ENCODE results near the gene IL22RA1. TPM values are rescaled to one million over a fixed set of nuclear protein-coding genes. Genes with fewer than 3 reads are reported as not detected.
A peak's percentile ranks its signal among the peaks of the same experiment; 100 is the strongest.

Gene IL22RA1
- total RNA-seq, 1 experiment from 2014 or later = 1.2 TPM

DNA sequence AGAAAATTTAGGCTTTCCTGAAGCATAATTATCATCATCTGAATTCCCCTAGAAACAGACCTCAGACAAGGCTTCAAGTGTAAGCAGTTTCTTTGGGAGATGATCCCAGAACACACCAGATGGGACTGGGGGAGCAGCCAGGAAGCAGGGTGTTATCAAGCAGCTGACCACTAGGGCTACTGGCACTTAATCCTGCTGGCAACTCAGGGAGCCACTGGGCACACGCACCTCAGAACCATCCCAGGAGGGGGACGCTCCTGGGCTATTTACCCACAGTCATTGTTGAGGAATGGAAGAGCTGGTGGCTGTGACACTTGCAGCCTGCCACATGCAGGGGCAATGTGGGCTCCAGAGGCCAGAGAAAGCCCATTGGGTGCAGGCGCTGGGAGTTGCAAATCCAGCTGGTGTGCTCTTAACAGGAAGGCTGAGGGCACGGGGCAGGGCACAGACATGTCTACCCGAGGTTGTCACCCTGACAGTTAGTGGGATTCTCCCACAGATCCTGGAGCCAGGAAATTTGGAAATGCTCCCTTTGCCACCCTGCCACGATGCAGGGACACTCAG is 15.1 kb upstream of the IL22RA1 start:
- Histone ChIP-seq H3K9me3 (ENCODE audit: low read length) (no peaks in the 10 kb centered on the region), H3K9me2 (replicated peaks; ENCODE audit: low read length) (no peaks in the 10 kb centered on the region), H3K4me3 (ENCODE audit: low read length) (no peak overlapping the region), H3K27ac (ENCODE audit: low read length) (no peak overlapping the region), H3K36me3 (ENCODE audit: low read depth, low read length) (no peaks in the 10 kb centered on the region), H3K4me1 (ENCODE audit: insufficient read depth, low read length) (no peaks in the 10 kb centered on the region), H3F3A (ENCODE audit: low read length, unreplicated experiment) (no peaks in the 10 kb centered on the region), H3K9ac (ENCODE audit: low read length) (no peak overlapping the region), H3K27me3 (ENCODE audit: low read length) (no peaks in the 10 kb centered on the region), H3K79me2 (ENCODE audit: low read length) (no peaks in the 10 kb centered on the region), H2AFZ (ENCODE audit: low read length) (no peak overlapping the region), H4K20me1 (ENCODE audit: low read length) (no peaks in the 10 kb centered on the region), H3K4me2 (ENCODE audit: low read length) (no peak overlapping the region)
- intact Hi-C loops (cut with micrococcal nuclease) = no loop called here
- BruUV-seq (replicated peaks) = no TSS peak
- ChIA-PET CTCF (no interaction called here), POLR2A (ENCODE audit: unreplicated experiment) (no interaction called here)
- DNase-seq = peak; percentile 13
- TF ChIP-seq, protein P1, sequence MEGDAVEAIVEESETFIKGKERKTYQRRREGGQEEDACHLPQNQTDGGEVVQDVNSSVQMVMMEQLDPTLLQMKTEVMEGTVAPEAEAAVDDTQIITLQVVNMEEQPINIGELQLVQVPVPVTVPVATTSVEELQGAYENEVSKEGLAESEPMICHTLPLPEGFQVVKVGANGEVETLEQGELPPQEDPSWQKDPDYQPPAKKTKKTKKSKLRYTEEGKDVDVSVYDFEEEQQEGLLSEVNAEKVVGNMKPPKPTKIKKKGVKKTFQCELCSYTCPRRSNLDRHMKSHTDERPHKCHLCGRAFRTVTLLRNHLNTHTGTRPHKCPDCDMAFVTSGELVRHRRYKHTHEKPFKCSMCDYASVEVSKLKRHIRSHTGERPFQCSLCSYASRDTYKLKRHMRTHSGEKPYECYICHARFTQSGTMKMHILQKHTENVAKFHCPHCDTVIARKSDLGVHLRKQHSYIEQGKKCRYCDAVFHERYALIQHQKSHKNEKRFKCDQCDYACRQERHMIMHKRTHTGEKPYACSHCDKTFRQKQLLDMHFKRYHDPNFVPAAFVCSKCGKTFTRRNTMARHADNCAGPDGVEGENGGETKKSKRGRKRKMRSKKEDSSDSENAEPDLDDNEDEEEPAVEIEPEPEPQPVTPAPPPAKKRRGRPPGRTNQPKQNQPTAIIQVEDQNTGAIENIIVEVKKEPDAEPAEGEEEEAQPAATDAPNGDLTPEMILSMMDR (conservative IDR thresholded peaks at IDR 0.05; ENCODE audit: low read depth, low read length) = peak; percentile 27; the same call in 1 of the 2 replicates
- no peak for TF ChIP-seq EZH2phosphoT487 (IDR thresholded peaks at IDR 0.05; ENCODE audit: borderline replicate concordance, low read length)
- 0 out of 2 replicates have a peak, but pooled peaks have one; percentile 38 for ATAC-seq

DNA sequence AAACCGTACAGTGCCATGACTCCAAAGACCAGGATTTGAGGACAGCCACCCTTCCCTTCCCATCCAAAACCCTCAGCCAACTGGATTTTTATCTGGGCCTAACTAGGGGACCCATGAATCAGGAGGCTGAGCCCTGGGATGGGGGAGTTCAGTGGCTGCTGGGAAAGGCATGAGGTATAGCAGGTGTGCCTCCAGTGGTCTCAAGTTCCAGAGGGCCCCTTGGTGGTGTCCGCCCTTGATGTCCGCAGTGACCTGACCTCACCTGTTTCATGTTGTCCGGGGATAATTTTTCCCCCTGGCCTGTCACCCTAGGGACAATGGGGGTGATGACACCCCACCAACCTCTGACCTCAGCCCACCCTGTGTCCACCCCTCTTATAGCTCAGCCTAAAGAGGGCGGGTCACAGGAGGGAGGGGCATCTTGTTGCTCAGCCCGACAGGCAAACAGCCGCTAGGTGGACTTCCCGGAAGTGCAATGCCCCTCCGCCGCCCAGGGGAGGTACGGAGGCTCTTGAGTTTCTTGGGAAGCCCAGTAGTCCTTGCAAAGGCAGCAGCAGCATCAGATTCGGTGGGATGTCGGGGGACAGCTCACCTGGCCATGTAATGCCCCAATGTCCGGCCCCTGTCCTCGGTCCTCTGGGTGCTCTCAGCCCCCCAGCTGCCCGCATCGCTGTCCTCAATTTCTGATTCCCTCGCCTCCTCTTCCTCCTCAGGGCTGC is 13.8 kb upstream of the IL22RA1 start:
- ATAC-seq = no peak
- Histone ChIP-seq H3K9me2 (replicated peaks; ENCODE audit: low read length) (no peaks in the 10 kb centered on the region), H3K36me3 (ENCODE audit: low read depth, low read length) (no peaks in the 10 kb centered on the region), H3K4me2 (ENCODE audit: low read length) (no peak overlapping the region), H3K9me3 (ENCODE audit: low read length) (no peaks in the 10 kb centered on the region), H3K27me3 (ENCODE audit: low read length) (no peaks in the 10 kb centered on the region), H3K4me1 (ENCODE audit: insufficient read depth, low read length) (0 out of 2 replicates have a peak, but pooled peaks cover 1% of the 10 kb centered on the region), H2AFZ (ENCODE audit: low read length) (no peak overlapping the region), H3K4me3 (ENCODE audit: low read length) (no peak overlapping the region), H3F3A (ENCODE audit: low read length, unreplicated experiment) (no peaks in the 10 kb centered on the region), H3K27ac (ENCODE audit: low read length) (no peak overlapping the region), H3K9ac (ENCODE audit: low read length) (no peak overlapping the region), H4K20me1 (ENCODE audit: low read length) (no peaks in the 10 kb centered on the region), H3K79me2 (ENCODE audit: low read length) (no peaks in the 10 kb centered on the region)
- ChIA-PET POLR2A (ENCODE audit: unreplicated experiment) (no interaction called here), CTCF (no interaction called here)
- TF ChIP-seq EZH2 (IDR thresholded peaks at IDR 0.05; ENCODE audit: low read length, unreplicated experiment) (no peak), EZH2phosphoT487 (IDR thresholded peaks at IDR 0.05; ENCODE audit: borderline replicate concordance, low read length) (no peak)
- TF ChIP-seq, protein P1 (conservative IDR thresholded peaks at IDR 0.05; ENCODE audit: low read depth, low read length) = no peak
- BruUV-seq (replicated peaks) = no TSS peak
- intact Hi-C loops (cut with micrococcal nuclease) = no loop called here
- no peak for DNase-seq

Data from PC-3 (cell line).